ENCODE data around the gene KCNMB4. TPM values are rescaled to one million over a fixed set of nuclear protein-coding genes. Genes with fewer than 3 reads are reported as not detected.

The KCNMB4 gene
- total and polyA plus RNA-seq, 2 of the 4 experiments (the other 2 are of a cell fraction) = 0.90 to 1.1 TPM

DNA sequence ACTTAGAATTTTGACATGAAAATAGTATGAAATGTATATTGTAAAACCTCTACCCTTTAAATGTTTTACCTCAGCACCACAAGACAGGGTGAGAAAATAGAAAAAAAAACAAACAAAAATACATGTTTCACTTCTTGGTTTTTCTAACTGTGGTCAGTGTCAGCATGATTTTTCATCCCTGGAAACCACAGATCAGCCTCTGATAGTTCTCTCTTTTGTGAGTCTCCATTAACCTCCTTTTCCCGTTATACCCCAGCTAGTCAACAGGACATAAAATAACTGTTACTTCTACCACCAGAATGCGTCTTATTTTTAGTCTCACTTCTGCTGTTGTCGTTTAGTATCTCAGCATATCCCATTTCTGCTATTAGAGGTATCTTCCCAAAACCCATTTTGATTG is 48.3 kb upstream of the KCNMB4 start:
- Histone ChIP-seq H2BK15ac (ENCODE audit: low read depth, low read length) (no peak overlapping the region), H3K4me1 (ENCODE audit: control insufficient read depth, insufficient read depth, low read length) (no peaks in the 10 kb centered on the region), H4K20me1 (ENCODE audit: insufficient read depth, low read length) (peaks cover 5% of the 10 kb centered on the region; the same call in 1 of the 2 replicates), H2BK5ac (ENCODE audit: low read depth, low read length, poor library complexity, severe bottlenecking) (no peak overlapping the region), H2BK120ac (ENCODE audit: low read depth, low read length) (no peak overlapping the region), H2AK9ac (replicated peaks; ENCODE audit: low read depth, low read length, poor library complexity) (no peak overlapping the region), H3K79me1 (ENCODE audit: low read depth in 1 of 2, low read length in 2 of 2) (peaks cover 9 to 20% of the 10 kb centered on the region in 2 experiments; a peak in 3 of 4 replicates), H3K9me3 (ENCODE audit: control insufficient read depth, insufficient read depth, low read length) (no peaks in the 10 kb centered on the region), H3K9me1 (ENCODE audit: insufficient read depth, low read length) (peaks cover 3% of the 10 kb centered on the region; the same call in 1 of the 2 replicates), H3K14ac (replicated peaks; ENCODE audit: low read depth, low read length) (no peak overlapping the region), H3K18ac (ENCODE audit: low read depth, low read length) (no peak overlapping the region), H4K5ac (ENCODE audit: low read depth, low read length) (no peak overlapping the region), H3K27me3 (ENCODE audit: control insufficient read depth, insufficient read depth, low read length) (no peaks in the 10 kb centered on the region), H4K91ac (ENCODE audit: insufficient read depth, low read depth, low read length) (no peak overlapping the region), H3K27ac (ENCODE audit: insufficient read depth, low read length) (no peak overlapping the region), H3K4me2 (ENCODE audit: low read depth, low read length) (no peak overlapping the region), H3K23ac (ENCODE audit: low read depth, low read length) (no peak overlapping the region), H3K4me3 (ENCODE audit: insufficient read depth, low read depth, low read length) (no peak overlapping the region), H3K9ac (ENCODE audit: low read depth, low read length) (no peak overlapping the region), H4K8ac (ENCODE audit: low read depth in 2 of 2, low read length in 2 of 2) (no peak overlapping the region), H3K56ac (ENCODE audit: extremely low read depth, insufficient read depth, low read length) (no peak overlapping the region), H2AK5ac (ENCODE audit: low read depth, low read length) (no peak overlapping the region), H2BK20ac (ENCODE audit: low read depth, low read length) (no peak overlapping the region), H3K4ac (ENCODE audit: low read depth, low read length) (no peak overlapping the region), H3K36me3 (ENCODE audit: control insufficient read depth, insufficient read depth, low read length) (peaks cover 3% of the 10 kb centered on the region; the same call in 1 of the 2 replicates), H2AFZ (replicated peaks; ENCODE audit: low read length, poor library complexity) (no peak overlapping the region)
- intact Hi-C loops (cut with micrococcal nuclease) = no loop called here
- no peak for DNase-seq
- dilution Hi-C loops (cut with HindIII; ENCODE audit: low sequenced_read_pairs, unreplicated experiment) = no loop called here
- ChIA-PET CTCF (no interaction called here), POLR2A (ENCODE audit: unreplicated experiment) (no interaction called here)
- TF ChIP-seq CTCF (conservative IDR thresholded peaks at IDR 0.05; ENCODE audit: low read depth, low read length) (no peak), MAFK (IDR thresholded peaks at IDR 0.05; ENCODE audit: low read depth, low read length) (no peak), RAD21 (IDR thresholded peaks at IDR 0.05; ENCODE audit: low read length) (no peak), NFE2L2 (IDR thresholded peaks at IDR 0.05; ENCODE audit: low read depth, low read length) (no peak), RFX5 (IDR thresholded peaks at IDR 0.05; ENCODE audit: low read depth, low read length) (no peak), CEBPB (IDR thresholded peaks at IDR 0.05; ENCODE audit: low read depth, low read length) (no peak), BHLHE40 (IDR thresholded peaks at IDR 0.05; ENCODE audit: low read depth, low read length) (no peak), POLR2A (IDR thresholded peaks at IDR 0.05; ENCODE audit: low read depth, low read length) (no peak), MAZ (IDR thresholded peaks at IDR 0.05; ENCODE audit: borderline replicate concordance, low read depth, low read length) (no peak), MXI1 (IDR thresholded peaks at IDR 0.05; ENCODE audit: borderline replicate concordance, low read depth, low read length) (no peak), FOS (IDR thresholded peaks at IDR 0.05; ENCODE audit: low read depth, low read length) (no peak), RCOR1 (IDR thresholded peaks at IDR 0.05; ENCODE audit: insufficient replicate concordance, low read length) (no peak)
- TF ChIP-seq, protein P1, sequence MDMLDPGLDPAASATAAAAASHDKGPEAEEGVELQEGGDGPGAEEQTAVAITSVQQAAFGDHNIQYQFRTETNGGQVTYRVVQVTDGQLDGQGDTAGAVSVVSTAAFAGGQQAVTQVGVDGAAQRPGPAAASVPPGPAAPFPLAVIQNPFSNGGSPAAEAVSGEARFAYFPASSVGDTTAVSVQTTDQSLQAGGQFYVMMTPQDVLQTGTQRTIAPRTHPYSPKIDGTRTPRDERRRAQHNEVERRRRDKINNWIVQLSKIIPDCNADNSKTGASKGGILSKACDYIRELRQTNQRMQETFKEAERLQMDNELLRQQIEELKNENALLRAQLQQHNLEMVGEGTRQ (IDR thresholded peaks at IDR 0.05; ENCODE audit: low read depth, low read length) = no peak
- TF ChIP-seq, protein P2, sequence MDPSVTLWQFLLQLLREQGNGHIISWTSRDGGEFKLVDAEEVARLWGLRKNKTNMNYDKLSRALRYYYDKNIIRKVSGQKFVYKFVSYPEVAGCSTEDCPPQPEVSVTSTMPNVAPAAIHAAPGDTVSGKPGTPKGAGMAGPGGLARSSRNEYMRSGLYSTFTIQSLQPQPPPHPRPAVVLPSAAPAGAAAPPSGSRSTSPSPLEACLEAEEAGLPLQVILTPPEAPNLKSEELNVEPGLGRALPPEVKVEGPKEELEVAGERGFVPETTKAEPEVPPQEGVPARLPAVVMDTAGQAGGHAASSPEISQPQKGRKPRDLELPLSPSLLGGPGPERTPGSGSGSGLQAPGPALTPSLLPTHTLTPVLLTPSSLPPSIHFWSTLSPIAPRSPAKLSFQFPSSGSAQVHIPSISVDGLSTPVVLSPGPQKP (IDR thresholded peaks at IDR 0.05; ENCODE audit: borderline replicate concordance, low read depth, low read length) = no peak
- no TSS peak for BruUV-seq (replicated peaks)
- no CpG with 5 or more reads among the region's 3 CpGs for WGBS, 2 experiments (ENCODE audit: extremely low coverage in 2 of 2, insufficient read length in 1 of 2)
- in situ Hi-C loops (cut with MboI; ENCODE audit: low sequenced_read_pairs) = no loop called here
- ATAC-seq (ENCODE audit: low read depth) = no peak
